ENCODE measurements around the gene ANAPC7. TPM values are rescaled to one million over a fixed set of nuclear protein-coding genes. Genes with fewer than 3 reads are reported as not detected.

The ANAPC7 gene
- total and polyA plus RNA-seq, 2 of the 13 experiments (the other 11 are each of a cell fraction or from before 2014, with no cell fraction given), result 40.0 to 69.1 TPM

- TF ChIP-seq AHDC1 (CRISPR knock-in tag; IDR thresholded peaks at IDR 0.05; ENCODE audit: borderline replicate concordance), result peak; percentile 41; the same call in 1 of the 2 replicates
- TF ChIP-seq CCDC6 (CRISPR knock-in tag; IDR thresholded peaks at IDR 0.05), result no peak
- no peak for TF ChIP-seq CAMTA2 (CRISPR knock-in tag; IDR thresholded peaks at IDR 0.05; ENCODE audit: borderline replicate concordance)
- peak; percentile 93 for TF ChIP-seq SAP130 (CRISPR knock-in tag; IDR thresholded peaks at IDR 0.05; ENCODE audit: low read depth)
- TF ChIP-seq ZSCAN31 (CRISPR knock-in tag; IDR thresholded peaks at IDR 0.05; ENCODE audit: low read depth), result peak; percentile 62; the same call in 1 of the 2 replicates
- TF ChIP-seq HMG20A (CRISPR knock-in tag; IDR thresholded peaks at IDR 0.05; ENCODE audit: borderline replicate concordance), result no peak
- TF ChIP-seq ETV5 (CRISPR knock-in tag; IDR thresholded peaks at IDR 0.05; ENCODE audit: borderline replicate concordance), result peak; percentile 64
- peak; percentile 63; the same call in 1 of the 2 replicates for TF ChIP-seq ZNF556 (CRISPR knock-in tag; IDR thresholded peaks at IDR 0.05; ENCODE audit: borderline replicate concordance)
- no peak for TF ChIP-seq PLRG1 (conservative IDR thresholded peaks at IDR 0.05)
- TF ChIP-seq ZNF138 (CRISPR knock-in tag; IDR thresholded peaks at IDR 0.05; ENCODE audit: low read depth), result peak; percentile 76; the same call in 1 of the 2 replicates
- no peak for TF ChIP-seq ETS1 (CRISPR knock-in tag; IDR thresholded peaks at IDR 0.05)
- TF ChIP-seq ZC3H13 (CRISPR knock-in tag; IDR thresholded peaks at IDR 0.05), result 0 out of 2 replicates have a peak, but pooled peaks have one; percentile 64
- TF ChIP-seq SIN3A (IDR thresholded peaks at IDR 0.05; ENCODE audit: borderline replicate concordance, low read depth, low read length), result peak; percentile 81; the same call in 1 of the 2 replicates
- no peak for TF ChIP-seq GZF1 (CRISPR knock-in tag; IDR thresholded peaks at IDR 0.05)
Measured at GRCh38 chr12:110403146-110403975, at the start of gene ANAPC7 (continued).

All from HepG2 (cell line).